ENCODE results near the gene ONECUT2.

ONECUT2 gene

DNA sequence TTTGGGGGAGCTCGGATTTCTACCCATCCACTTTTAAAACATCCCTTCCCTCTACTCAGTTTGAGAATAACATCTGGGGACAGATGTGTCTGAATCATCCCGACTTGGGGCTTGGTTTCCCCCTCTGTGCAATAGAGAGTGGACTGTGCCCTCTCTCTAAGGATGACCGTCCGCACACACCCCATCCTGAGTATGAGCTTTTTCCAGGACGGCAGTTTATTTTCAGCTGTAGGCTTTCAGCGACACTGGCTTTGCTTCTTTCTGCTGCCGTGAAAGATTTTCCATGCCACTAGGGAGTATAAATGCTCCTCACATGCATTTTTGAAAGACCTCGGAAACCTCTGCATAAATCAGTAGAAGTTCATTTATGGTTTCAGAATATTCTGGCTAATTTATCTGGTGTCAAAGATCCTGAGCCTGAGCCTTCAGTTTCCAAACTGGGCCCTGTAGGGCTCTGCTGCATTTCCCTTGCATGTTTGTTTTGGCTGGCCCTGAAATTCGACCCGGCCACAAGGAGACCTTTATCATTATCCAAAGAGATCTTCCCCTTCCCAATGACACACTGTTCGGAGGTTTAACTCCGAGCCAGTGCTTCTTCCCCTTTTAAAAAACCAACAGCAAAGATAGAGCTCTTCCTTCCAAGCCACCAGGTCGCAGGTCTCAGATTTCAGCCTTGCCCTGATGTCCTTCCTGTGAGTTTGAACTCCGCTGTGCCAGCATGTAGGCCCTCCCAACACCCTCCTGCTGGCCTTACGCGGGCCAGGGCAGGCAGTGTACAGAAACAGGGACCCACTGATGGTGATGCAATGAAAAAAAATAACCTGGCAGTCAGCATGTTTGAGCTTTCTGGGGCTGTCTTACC is 98.1 kb downstream of the ONECUT2 start:
- DNase-seq = no peak

DNA sequence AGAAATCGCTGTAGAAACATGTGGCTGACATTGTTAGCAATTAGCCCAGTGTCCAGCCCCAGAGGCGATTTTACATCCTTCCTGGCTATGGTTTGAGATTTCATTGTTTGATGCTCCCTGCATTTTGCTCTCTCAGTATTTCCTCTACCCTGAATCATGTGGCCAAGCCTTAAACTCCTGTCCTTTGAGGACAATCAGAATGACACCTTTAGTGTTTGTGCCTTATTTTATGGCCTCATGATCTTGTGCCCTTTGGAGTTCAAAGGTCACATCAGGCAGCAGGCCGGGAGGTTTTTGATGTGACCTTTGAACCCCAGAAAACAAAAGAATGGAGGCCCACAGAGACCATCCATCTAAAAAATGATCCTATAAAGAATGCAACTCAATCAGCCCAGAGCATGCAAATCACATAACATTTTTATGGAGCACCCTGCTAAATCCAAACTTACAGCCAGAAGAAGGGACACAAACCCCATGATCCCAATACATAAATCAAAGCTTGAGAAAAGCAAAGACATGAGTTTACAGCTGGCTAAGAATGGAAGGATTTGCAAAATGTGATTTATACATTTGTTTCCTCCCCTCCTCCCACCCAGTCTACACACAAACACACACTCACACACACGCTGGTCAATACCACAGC is 98.8 kb downstream of the ONECUT2 start:
- no peak for DNase-seq

DNA sequence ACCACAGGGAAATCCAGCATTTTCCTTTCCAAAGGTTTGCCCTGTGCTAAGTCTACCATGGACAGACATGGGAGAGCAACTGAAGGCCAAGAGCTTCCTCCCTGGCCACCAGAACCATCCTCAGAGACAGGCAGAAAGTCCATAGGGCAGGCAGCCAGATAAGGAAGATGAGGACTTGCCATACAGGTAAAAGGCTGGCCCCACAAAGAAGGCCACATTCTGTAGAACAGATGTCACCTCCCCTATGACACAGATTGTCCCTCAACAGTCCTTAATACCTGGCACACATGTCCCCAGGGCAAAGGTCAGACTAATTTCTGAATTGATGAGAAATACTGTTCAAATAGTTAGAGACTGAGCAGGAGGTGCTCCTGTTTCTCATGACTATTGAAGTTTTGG is 99.3 kb downstream of the ONECUT2 start:
- no peak for DNase-seq

DNA sequence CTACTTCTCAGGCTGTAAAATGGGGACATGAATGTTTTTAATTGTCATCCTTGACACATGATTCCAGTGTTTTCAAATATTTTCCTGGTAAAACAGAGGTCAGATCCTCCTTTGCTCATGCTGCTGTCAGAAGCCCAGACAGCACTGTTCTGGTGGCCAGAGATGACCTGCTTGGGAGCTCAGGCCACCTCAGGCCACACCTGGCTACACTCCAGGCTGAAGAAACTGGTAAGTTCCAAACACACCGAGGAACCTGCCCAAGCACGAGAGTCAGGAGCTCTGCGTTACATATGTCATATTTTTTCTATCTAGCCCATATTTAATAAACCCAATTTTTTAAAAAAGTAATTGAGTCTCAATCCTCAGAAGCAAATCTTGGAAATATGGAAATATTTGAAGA is 103.4 kb downstream of the ONECUT2 start:
- no peak for DNase-seq

DNA sequence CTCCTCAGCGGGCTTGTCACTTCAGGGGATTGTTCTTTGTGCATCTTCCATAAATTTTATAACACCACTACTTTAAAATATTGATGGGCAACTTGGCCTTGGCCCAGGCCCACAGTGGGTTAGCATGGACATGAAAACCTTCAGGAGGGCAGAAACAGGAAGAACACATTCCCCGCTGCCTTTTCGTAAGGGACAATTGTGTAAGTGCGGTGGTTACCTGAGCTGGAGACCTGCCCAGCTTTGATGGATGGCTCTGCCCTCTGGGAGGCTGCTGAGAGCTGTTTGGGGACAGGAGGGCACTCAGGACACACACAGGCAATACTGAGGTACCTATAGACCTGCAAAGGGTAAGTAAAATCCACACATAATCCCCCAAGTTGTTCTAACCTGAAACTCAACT is 104.5 kb downstream of the ONECUT2 start:
- DNase-seq = no peak
